ENCODE results near the gene HDAC4.

The HDAC4 gene

DNA sequence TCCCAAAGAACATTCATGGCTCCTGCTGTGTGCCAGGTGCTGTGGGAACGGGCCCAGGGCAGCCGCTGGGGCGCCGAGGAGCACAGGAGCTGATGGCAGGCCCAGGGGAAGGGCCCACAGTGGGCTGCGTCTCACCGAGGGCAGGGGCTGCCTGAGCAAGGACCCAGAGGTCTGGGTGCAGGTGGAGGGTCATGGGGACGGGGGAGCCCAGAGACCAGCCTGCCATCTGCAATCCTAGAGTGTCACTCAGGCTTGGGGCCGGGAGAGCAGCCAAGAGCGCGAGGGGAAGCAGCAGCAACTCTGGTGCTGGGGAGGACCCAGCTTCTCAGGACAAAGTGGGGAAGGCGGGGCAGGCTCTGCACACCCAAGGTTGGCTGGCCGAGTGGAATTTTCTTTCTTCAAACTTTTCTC is 207.4 kb downstream of the HDAC4 start:
- no peak overlapping the region for H3K4me3 ChIP-seq (ENCODE audit: control insufficient read depth, low read depth, low read length)
- DNase-seq (ENCODE audit: low read depth) = no peak
- TF ChIP-seq, protein P1, sequence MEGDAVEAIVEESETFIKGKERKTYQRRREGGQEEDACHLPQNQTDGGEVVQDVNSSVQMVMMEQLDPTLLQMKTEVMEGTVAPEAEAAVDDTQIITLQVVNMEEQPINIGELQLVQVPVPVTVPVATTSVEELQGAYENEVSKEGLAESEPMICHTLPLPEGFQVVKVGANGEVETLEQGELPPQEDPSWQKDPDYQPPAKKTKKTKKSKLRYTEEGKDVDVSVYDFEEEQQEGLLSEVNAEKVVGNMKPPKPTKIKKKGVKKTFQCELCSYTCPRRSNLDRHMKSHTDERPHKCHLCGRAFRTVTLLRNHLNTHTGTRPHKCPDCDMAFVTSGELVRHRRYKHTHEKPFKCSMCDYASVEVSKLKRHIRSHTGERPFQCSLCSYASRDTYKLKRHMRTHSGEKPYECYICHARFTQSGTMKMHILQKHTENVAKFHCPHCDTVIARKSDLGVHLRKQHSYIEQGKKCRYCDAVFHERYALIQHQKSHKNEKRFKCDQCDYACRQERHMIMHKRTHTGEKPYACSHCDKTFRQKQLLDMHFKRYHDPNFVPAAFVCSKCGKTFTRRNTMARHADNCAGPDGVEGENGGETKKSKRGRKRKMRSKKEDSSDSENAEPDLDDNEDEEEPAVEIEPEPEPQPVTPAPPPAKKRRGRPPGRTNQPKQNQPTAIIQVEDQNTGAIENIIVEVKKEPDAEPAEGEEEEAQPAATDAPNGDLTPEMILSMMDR (conservative IDR thresholded peaks at IDR 0.05; ENCODE audit: control insufficient read depth, insufficient read depth, low read depth, low read length) = no peak

DNA sequence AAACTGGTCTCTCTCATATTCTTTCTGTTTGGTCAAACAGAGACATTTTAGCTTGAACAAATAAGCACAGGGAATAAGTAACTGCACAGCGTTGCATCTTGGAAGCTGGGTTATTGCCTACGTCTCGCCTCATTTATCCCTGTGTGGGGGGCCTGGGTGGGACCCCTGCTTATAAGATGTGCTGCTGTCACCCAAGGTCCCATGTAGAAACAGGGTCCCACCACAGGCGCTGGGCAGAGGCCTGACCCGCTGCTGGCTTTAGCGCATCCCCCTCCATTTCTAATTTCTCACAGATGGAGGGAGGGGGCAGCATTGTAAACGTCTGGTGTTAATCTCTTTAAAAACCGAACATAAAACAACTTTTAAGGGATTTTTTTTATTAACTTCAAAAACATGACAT is 207.8 kb downstream of the HDAC4 start:
- TF ChIP-seq, protein P1 (conservative IDR thresholded peaks at IDR 0.05; ENCODE audit: control insufficient read depth, insufficient read depth, low read depth, low read length) = no peak
- no peak for DNase-seq (ENCODE audit: low read depth)

DNA sequence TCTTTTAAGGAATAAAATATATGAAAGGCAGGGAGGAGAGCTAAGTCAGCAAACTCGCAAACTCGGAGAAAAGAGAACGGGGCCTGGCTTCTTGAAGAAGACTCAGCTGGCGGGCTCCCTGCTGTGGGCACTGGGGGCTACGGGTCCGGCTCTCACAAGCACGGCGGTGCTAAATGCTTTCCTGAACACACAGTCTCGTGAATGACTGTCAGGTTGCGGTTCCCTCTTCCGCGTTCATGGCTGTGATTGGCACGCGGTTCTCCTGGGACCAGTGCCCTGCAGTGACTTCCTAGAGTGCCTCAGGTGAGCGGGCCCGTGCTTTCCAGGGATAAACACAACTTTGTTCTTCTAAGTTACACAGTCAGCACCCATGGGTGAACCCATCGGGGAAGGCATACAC is 208.4 kb downstream of the HDAC4 start:
- no peak overlapping the region for H3K4me3 ChIP-seq (ENCODE audit: control insufficient read depth, low read depth, low read length)
- DNase-seq (ENCODE audit: low read depth) = no peak
- TF ChIP-seq, protein P1 (conservative IDR thresholded peaks at IDR 0.05; ENCODE audit: control insufficient read depth, insufficient read depth, low read depth, low read length) = no peak

More for the DNA sequence above, 207.8 kb downstream of the HDAC4 start:
- H3K4me3 ChIP-seq (ENCODE audit: control insufficient read depth, low read depth, low read length) = no peak overlapping the region

DNA sequence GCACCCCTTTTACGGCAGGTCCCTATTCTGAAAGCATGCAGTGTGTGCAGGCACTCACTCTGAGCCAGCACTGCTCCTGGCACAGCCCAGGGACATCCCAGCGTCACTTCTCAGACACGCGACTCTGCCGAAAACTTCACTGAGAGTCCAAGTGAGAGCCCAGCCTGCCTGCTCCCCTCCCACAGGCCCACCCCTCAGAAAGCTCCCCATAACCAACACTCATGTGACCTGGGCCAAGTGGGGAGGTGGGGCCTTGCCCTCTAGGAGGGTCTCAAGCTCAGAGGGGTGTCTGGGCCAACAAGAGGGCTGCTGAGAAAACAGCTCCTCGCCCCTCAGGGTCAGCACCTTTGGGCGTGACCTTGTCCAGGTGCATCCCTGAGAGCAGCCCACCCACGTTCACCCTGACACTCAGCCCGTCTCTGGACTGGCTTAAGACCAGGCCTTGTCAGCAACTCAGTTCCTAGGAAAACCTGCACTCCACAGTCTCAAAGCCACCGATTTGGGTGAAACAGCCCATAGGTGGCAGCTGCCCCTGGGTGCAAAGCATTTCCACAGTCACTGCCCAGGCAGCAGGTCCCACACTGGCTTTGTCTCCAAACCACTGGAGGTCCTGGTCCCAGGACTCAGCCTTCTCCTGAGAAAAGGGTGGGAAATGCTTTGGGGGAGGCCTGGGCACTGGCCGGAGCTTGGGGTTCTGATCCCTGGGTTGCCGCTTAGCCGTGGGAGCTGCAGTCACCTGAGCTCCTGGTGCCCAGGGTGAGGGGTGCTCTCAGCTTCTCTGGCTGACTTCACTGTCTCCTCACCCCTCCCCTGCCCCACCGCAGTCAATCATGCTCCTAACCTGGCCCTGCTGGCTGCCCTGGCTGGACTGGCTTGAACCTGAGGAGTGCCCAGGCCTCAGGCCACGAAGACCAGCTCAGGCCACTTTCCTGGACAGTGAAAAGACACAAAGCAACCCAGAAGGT is 209.6 kb downstream of the HDAC4 start:
- H3K4me3 ChIP-seq (ENCODE audit: control insufficient read depth, low read depth, low read length) = no peak overlapping the region
- TF ChIP-seq, protein P1 (conservative IDR thresholded peaks at IDR 0.05; ENCODE audit: control insufficient read depth, insufficient read depth, low read depth, low read length) = no peak
- DNase-seq (ENCODE audit: low read depth) = no peak

DNA sequence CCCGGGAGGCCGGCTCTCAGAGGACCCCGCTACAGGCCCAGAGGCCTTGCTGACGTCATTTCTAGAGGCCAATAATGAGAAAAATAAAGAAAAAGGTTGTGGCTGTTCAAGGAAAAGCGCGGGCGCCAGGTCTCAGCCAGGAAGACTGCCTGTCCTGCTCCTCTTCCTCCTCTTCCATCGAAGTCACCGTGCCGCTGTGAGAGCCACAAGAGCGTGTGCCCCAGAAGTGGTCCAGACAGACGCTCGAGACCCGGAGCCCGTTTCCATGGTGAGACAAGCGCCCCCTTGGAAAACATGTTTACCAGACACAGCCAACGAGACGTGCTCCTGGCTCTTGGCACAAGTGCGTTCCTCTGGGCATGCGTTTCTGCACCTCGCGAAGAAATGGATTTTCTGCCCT is 210.5 kb downstream of the HDAC4 start:
- H3K4me3 ChIP-seq (ENCODE audit: control insufficient read depth, low read depth, low read length) = no peak overlapping the region
- TF ChIP-seq, protein P1 (conservative IDR thresholded peaks at IDR 0.05; ENCODE audit: control insufficient read depth, insufficient read depth, low read depth, low read length) = no peak
- DNase-seq (ENCODE audit: low read depth) = no peak

DNA sequence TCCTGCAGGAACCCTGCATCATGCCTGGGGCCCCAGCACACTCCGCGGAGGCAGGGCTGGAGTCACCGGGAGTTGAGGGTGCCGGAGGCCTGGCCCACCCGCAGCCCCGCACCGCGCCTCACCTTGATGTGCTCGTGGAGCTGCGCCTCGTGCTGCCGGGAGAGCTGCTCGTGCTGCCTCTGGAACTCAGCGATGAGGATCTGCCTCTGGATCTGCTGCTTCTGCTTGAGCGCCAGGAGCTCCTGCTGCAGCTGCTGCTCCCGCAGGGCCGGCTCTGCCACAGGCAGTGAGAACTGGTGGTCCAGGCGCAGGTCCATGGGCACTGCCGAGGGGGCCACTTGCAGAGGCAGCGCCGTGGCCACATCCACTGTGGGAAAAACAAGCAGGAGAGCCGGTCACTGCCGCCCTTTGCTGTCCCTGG is 211.1 kb downstream of the HDAC4 start:
- TF ChIP-seq, protein P1 (conservative IDR thresholded peaks at IDR 0.05; ENCODE audit: control insufficient read depth, insufficient read depth, low read depth, low read length) = no peak
- H3K4me3 ChIP-seq (ENCODE audit: control insufficient read depth, low read depth, low read length) = no peak overlapping the region
- DNase-seq (ENCODE audit: low read depth) = no peak

Measured in fibroblast of mammary gland (primary cell).